Measurements from ENCODE around the gene ADGRG4.
"Not testable (repeated sequence)": the region's sequence is repeated elsewhere in the genome, so short reads cannot be mapped to it uniquely, and the experiment has no call there.

Gene ADGRG4

GRCh38 chrX:136386826-136387225 is 86.1 kb downstream of the ADGRG4 start:
- DNase-seq (ENCODE audit: low read depth), result no peak

- no peak for DNase-seq (ENCODE audit: low read depth)
Observed at GRCh38 chrX:136387951-136388502, 87.3 kb downstream of the ADGRG4 start.

GRCh38 chrX:136390921-136391320 is 90.2 kb downstream of the ADGRG4 start:
- no peak for DNase-seq (ENCODE audit: low read depth)

GRCh38 chrX:136395271-136395670 is 94.5 kb downstream of the ADGRG4 start:
- peak; percentile 32 for DNase-seq (ENCODE audit: low read depth)

GRCh38 chrX:136397001-136397400 is 96.2 kb downstream of the ADGRG4 start:
- DNase-seq (ENCODE audit: low read depth), result no peak

GRCh38 chrX:136405126-136405525 is 104.4 kb downstream of the ADGRG4 start:
- no peak for DNase-seq (ENCODE audit: low read depth)

GRCh38 chrX:136417806-136418205 is 117.0 kb downstream of the ADGRG4 start:
- no peak for DNase-seq (ENCODE audit: low read depth)

- DNase-seq (ENCODE audit: low read depth), result no peak
Observed at GRCh38 chrX:136421338-136421737, 120.6 kb downstream of the ADGRG4 start.

- DNase-seq (ENCODE audit: low read depth), result no peak
Observed at GRCh38 chrX:136423724-136424123, 123.0 kb downstream of the ADGRG4 start.

- DNase-seq (ENCODE audit: low read depth), result no peak
Observed at GRCh38 chrX:136425996-136426395, 125.2 kb downstream of the ADGRG4 start.

- no peak for DNase-seq (ENCODE audit: low read depth)
Observed at GRCh38 chrX:136431625-136432024, 130.9 kb downstream of the ADGRG4 start.

- no peak for DNase-seq (ENCODE audit: low read depth)
Observed at GRCh38 chrX:136437774-136438173, 137.0 kb downstream of the ADGRG4 start.

- no peak for DNase-seq (ENCODE audit: low read depth)
Observed at GRCh38 chrX:136438192-136438591, 137.4 kb downstream of the ADGRG4 start.

GRCh38 chrX:136445674-136446073 is 144.9 kb downstream of the ADGRG4 start:
- not testable (repeated sequence) for DNase-seq (ENCODE audit: low read depth)

GRCh38 chrX:136446208-136446607 is 145.4 kb downstream of the ADGRG4 start:
- no peak for DNase-seq (ENCODE audit: low read depth)

GRCh38 chrX:136447308-136447707 is 146.5 kb downstream of the ADGRG4 start:
- DNase-seq (ENCODE audit: low read depth), result no peak

- DNase-seq (ENCODE audit: low read depth), result no peak
Observed at GRCh38 chrX:136447968-136448367, 147.2 kb downstream of the ADGRG4 start.

GRCh38 chrX:136450050-136450830 is 149.5 kb downstream of the ADGRG4 start:
- no peak for DNase-seq (ENCODE audit: low read depth)

- DNase-seq (ENCODE audit: low read depth), result no peak
Observed at GRCh38 chrX:136452614-136453013, 151.9 kb downstream of the ADGRG4 start.

GRCh38 chrX:136453114-136453513 is 152.4 kb downstream of the ADGRG4 start:
- DNase-seq (ENCODE audit: low read depth), result no peak

GRCh38 chrX:136453771-136454170 is 153.0 kb downstream of the ADGRG4 start:
- DNase-seq (ENCODE audit: low read depth), result no peak

- DNase-seq (ENCODE audit: low read depth), result no peak
Observed at GRCh38 chrX:136456133-136456532, 155.4 kb downstream of the ADGRG4 start.

- no peak for DNase-seq (ENCODE audit: low read depth)
Observed at GRCh38 chrX:136457303-136457917, 156.6 kb downstream of the ADGRG4 start.
